PC-9 (cell line): ENCODE results near the gene ZNF12. TPM values are rescaled to one million over a fixed set of nuclear protein-coding genes. Genes with fewer than 3 reads are reported as not detected.

Experiments used
- BruUV-seq: library from RNA; stranded (reverse); fragments of 400-500 nt; replicated peaks from 2 replicates; lab custom pipeline; 2021; lab: Mats Ljungman, UMichigan
- CTCF ChIA-PET: fragments of 300-600 bp; sonication (Branson Sonifier 250); formaldehyde crosslinking; loops from one replicate; lab custom pipeline; 2022; ENCODE audit warnings: antibody characterized with exemption; lab: Charles Lee
- POLR2A ChIA-PET: fragments of 300-600 bp; sonication (Branson Sonifier 250); formaldehyde crosslinking; loops from one replicate; lab custom pipeline; 2022; ENCODE audit warnings: antibody characterized with exemption; ENCODE audit not compliant: unreplicated experiment; lab: Charles Lee
- DNase-seq, 2 experiments: peaks; one replicate each; pipeline versions ENCODE4 v3.0.0 to v3.0.0-alpha.2; 2015 to 2022; ENCODE audit warnings: mixed read lengths in 1 of 2
- H2AFZ ChIP-seq: fragments of 200-600 bp; sonication (generic); 2 replicates; pipeline ENCODE4 v1.8.1; 2017; ENCODE audit warnings: antibody characterized with exemption
- H3F3A ChIP-seq: fragments of 200-600 bp; sonication (generic); 2 replicates; pipeline ENCODE4 v1.8.1; 2017; ENCODE audit warnings: antibody characterized with exemption, mild to moderate bottlenecking, low read depth; ENCODE audit not compliant: insufficient read depth
- H3K27ac ChIP-seq: fragments of 200-600 bp; sonication (generic); 2 replicates; pipeline ENCODE4 v1.6.1; 2016; ENCODE audit warnings: mixed run types
- H3K27me3 ChIP-seq: fragments of 200-600 bp; sonication (generic); 2 replicates; pipeline ENCODE4 v1.6.1; 2016; ENCODE audit warnings: low read depth, mixed run types; ENCODE audit not compliant: insufficient read depth
- H3K36me3 ChIP-seq: fragments of 200-600 bp; sonication (generic); 2 replicates; pipeline ENCODE4 v1.6.1; 2016; ENCODE audit warnings: low read depth, mixed run types
- H3K4me1 ChIP-seq: fragments of 200-600 bp; sonication (generic); replicated peaks from 2 replicates; pipeline ENCODE4 v1.6.1; 2016; ENCODE audit warnings: mixed run types; ENCODE audit not compliant: insufficient read depth
- H3K4me2 ChIP-seq: fragments of 200-600 bp; sonication (generic); 2 replicates; pipeline ENCODE4 v1.6.1; 2017; ENCODE audit warnings: mixed run types
- H3K4me3 ChIP-seq: fragments of 200-600 bp; sonication (generic); 2 replicates; pipeline ENCODE4 v1.6.1; 2016; ENCODE audit warnings: mixed run types
- H3K79me2 ChIP-seq: fragments of 200-600 bp; sonication (generic); 2 replicates; pipeline ENCODE4 v1.6.1; 2017; ENCODE audit warnings: low read depth, mixed run types
- H3K9me2 ChIP-seq: fragments of 200-600 bp; sonication (generic); 2 replicates; pipeline ENCODE4 v1.8.1; 2017; ENCODE audit warnings: mild to moderate bottlenecking; ENCODE audit not compliant: insufficient read depth
- H3K9me3 ChIP-seq: fragments of 200-600 bp; sonication (generic); 2 replicates; pipeline ENCODE4 v1.8.1; 2016; ENCODE audit warnings: low read depth; ENCODE audit not compliant: insufficient read depth
- H4K20me1 ChIP-seq: fragments of 200-600 bp; sonication (generic); 2 replicates; pipeline ENCODE4 v1.8.1; 2017; ENCODE audit not compliant: insufficient read depth
- EZH2 ChIP-seq: fragments of 200-600 bp; sonication (generic); IDR thresholded peaks from 2 replicates; pipeline ENCODE4 v1.8.0; 2017; ENCODE audit warnings: antibody characterized with exemption, low read depth
- intact Hi-C: fragments of 100-400 bp; cut with micrococcal nuclease; formaldehyde crosslinking; loops from one replicate; pipeline ENCODE4 v1.10.0; 2022; ENCODE audit not compliant: unreplicated experiment
- total RNA-seq: library from RNA; stranded (reverse); gene quantifications from 2 replicates; pipeline ENCODE4 v1.2.3, GENCODE V29; 2021
- TF ChIP-seq, protein P1 (sequence below): fragments of 200-600 bp; sonication (generic); conservative IDR thresholded peaks from 2 replicates; pipeline ENCODE4 v1.6.1; 2017; ENCODE audit warnings: mixed run types, antibody characterized with exemption, mild to moderate bottlenecking, moderate library complexity

Gene ZNF12
- total RNA-seq, 1 experiment from 2014 or later = 25.2 TPM

DNA sequence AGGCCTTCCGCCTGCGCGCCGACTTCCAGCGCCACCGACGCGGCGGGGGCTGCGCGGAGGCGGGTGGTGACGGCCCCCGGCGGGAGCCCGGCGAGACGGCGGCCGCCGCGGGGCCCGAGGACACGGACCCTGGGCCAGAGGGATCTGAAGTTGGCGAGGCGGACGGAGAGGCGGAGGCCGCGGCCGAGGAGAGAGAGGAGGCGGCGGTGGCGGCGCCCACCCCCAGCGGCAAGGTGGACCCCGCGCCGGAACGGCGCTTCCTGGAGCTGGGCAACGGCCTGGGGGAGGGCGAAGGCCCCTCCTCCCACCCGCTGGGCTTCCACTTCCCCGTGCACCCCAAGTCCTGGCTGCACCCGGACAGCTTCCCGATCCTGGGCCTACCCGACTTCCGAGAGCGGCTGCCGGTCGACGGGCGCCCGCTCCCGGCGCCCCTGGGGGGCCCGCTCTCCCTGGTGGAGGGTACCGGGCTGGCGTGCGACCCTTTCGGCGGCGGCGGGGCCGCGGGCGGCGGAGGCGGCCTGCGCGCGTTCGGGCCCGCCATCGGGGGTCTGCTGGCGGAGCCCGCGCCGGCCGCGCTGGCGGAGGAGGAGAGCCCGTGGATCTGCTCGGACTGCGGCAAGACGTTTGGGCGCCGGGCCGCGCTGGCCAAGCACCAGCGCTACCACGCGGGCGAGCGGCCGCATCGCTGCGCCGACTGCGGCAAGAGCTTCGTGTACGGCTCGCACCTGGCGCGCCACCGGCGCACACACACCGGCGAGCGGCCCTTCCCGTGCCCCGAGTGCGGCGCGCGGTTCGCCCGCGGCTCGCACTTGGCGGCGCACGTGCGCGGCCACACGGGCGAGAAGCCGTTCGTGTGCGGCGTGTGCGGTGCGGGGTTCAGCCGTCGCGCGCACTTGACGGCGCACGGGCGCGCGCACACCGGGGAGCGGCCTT, 53.4 kb downstream of the ZNF12 start:
- Histone ChIP-seq H4K20me1 (0 out of 2 replicates have a peak, but pooled peaks cover 3% of the 10 kb centered on the region), H3K4me2 (no peak overlapping the region), H3K4me3 (no peak overlapping the region), H2AFZ (no peak overlapping the region), H3F3A (peaks cover 12% of the 10 kb centered on the region; the same call in 1 of the 2 replicates), H3K9me3 (peaks cover 8% of the 10 kb centered on the region; the same call in 1 of the 2 replicates), H3K27ac (no peak overlapping the region), H3K79me2 (no peaks in the 10 kb centered on the region), H3K4me1 (no peaks in the 10 kb centered on the region), H3K36me3 (peaks cover 19% of the 10 kb centered on the region), H3K27me3 (no peaks in the 10 kb centered on the region), H3K9me2 (no peaks in the 10 kb centered on the region)
- intact Hi-C loops = no loop called here
- ChIA-PET CTCF (no interaction called here), POLR2A (no interaction called here)
- DNase-seq = no peak
- TF ChIP-seq, protein P1, sequence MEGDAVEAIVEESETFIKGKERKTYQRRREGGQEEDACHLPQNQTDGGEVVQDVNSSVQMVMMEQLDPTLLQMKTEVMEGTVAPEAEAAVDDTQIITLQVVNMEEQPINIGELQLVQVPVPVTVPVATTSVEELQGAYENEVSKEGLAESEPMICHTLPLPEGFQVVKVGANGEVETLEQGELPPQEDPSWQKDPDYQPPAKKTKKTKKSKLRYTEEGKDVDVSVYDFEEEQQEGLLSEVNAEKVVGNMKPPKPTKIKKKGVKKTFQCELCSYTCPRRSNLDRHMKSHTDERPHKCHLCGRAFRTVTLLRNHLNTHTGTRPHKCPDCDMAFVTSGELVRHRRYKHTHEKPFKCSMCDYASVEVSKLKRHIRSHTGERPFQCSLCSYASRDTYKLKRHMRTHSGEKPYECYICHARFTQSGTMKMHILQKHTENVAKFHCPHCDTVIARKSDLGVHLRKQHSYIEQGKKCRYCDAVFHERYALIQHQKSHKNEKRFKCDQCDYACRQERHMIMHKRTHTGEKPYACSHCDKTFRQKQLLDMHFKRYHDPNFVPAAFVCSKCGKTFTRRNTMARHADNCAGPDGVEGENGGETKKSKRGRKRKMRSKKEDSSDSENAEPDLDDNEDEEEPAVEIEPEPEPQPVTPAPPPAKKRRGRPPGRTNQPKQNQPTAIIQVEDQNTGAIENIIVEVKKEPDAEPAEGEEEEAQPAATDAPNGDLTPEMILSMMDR = no peak
- no peak for TF ChIP-seq EZH2
- BruUV-seq = no TSS peak

- intact Hi-C loops = no loop called here
- H3K4me2 ChIP-seq = no peak overlapping the region
- no peak for DNase-seq
- peaks cover 8% of the 10 kb centered on the region; the same call in 1 of the 2 replicates for H3K9me3 ChIP-seq
- H3K27me3 ChIP-seq = no peaks in the 10 kb centered on the region
- H3K4me1 ChIP-seq = no peaks in the 10 kb centered on the region
- no peak overlapping the region for H3K27ac ChIP-seq
- TF ChIP-seq, protein P1 = no peak
- no peak for TF ChIP-seq EZH2
- H3K79me2 ChIP-seq = no peaks in the 10 kb centered on the region
- peaks cover 19% of the 10 kb centered on the region for H3K36me3 ChIP-seq
- H3K9me2 ChIP-seq = no peaks in the 10 kb centered on the region
- no peaks in the 10 kb centered on the region for H4K20me1 ChIP-seq
- 0 out of 2 replicates have a peak, but pooled peaks cover 5% of the 10 kb centered on the region for H3F3A ChIP-seq
- ChIA-PET CTCF (no interaction called here), POLR2A (no interaction called here)
- no TSS peak for BruUV-seq
- H3K4me3 ChIP-seq = no peak overlapping the region
- H2AFZ ChIP-seq = no peak overlapping the region
Observed at GRCh38 chr7:6652446-6653011, 54.2 kb downstream of the ZNF12 start.

- 0 out of 2 replicates have a peak, but pooled peaks cover 5% of the 10 kb centered on the region for H3F3A ChIP-seq
- POLR2A ChIA-PET = no interaction called here
- H3K4me3 ChIP-seq = no peak overlapping the region
- no peak for DNase-seq
- no peaks in the 10 kb centered on the region for H3K9me2 ChIP-seq
- no peaks in the 10 kb centered on the region for H3K79me2 ChIP-seq
- H3K27me3 ChIP-seq = no peaks in the 10 kb centered on the region
- H3K9me3 ChIP-seq = peaks cover 8% of the 10 kb centered on the region; the same call in 1 of the 2 replicates
- CTCF ChIA-PET = no interaction called here
- no peak overlapping the region for H3K27ac ChIP-seq
- H4K20me1 ChIP-seq = no peaks in the 10 kb centered on the region
- no peak overlapping the region for H3K4me2 ChIP-seq
- no peaks in the 10 kb centered on the region for H3K4me1 ChIP-seq
- TF ChIP-seq, protein P1 = no peak
- TF ChIP-seq EZH2 = no peak
- H2AFZ ChIP-seq = no peak overlapping the region
- intact Hi-C loops = no loop called here
- H3K36me3 ChIP-seq = peaks cover 19% of the 10 kb centered on the region
- no TSS peak for BruUV-seq
Observed at GRCh38 chr7:6651851-6652445, 54.8 kb downstream of the ZNF12 start.
